Uterus (tissue), 4 donors: ENCODE data around the gene GSTA4. TPM values are rescaled to one million over a fixed set of nuclear protein-coding genes. Genes with fewer than 3 reads are reported as not detected.
"Not testable (repeated sequence)": the region's sequence is repeated elsewhere in the genome, so short reads cannot be mapped to it uniquely, and the experiment has no call there.

ENCODE experiments used
- DNase-seq, 2 donors: peaks; one replicate each; pipeline ENCODE4 v3.0.0-alpha.2; 2019 to 2020
- H3K27ac ChIP-seq, 2 donors: fragments of 200-600 bp; sonication (generic); 1 replicate in 1 of 2; 2 replicates in 1 of 2; pipeline ENCODE4 v1.5.1; 2016 to 2018
- H3K27me3 ChIP-seq, 2 donors: fragments of 200-600 bp; sonication (generic); one replicate each; pipeline ENCODE4 v1.5.1; 2018 to 2019; ENCODE audit warnings: control low read depth in 1 of 2
- H3K36me3 ChIP-seq, 2 donors: fragments of 200-600 bp; sonication (generic); one replicate each; pipeline ENCODE4 v1.5.1; 2019; ENCODE audit warnings: control low read depth in 1 of 2
- H3K4me1 ChIP-seq, 2 donors: fragments of 200-600 bp; sonication (generic); one replicate each; pipeline ENCODE4 v1.5.1; 2018 to 2019; ENCODE audit warnings: control low read depth in 1 of 2
- H3K4me3 ChIP-seq, 2 donors: fragments of 200-600 bp; sonication (generic); 1 replicate in 1 of 2; 2 replicates in 1 of 2; pipeline ENCODE4 v1.5.1; 2018 to 2019; ENCODE audit warnings: mild to moderate bottlenecking in 1 of 2
- H3K9me3 ChIP-seq, 2 donors: fragments of 200-600 bp; sonication (generic); one replicate each; pipeline ENCODE4 v1.5.1; 2019; ENCODE audit warnings: control low read depth in 1 of 2
- POLR2A ChIP-seq, 2 donors: fragments of 450-650 bp; IDR thresholded peaks; one replicate each; pipeline ENCODE4 v1.6.1; 2016; ENCODE audit warnings: antibody characterized with exemption in 2 of 2, mild to moderate bottlenecking in 1 of 2, moderate library complexity in 1 of 2
- intact Hi-C: fragments of 100-400 bp; cut with DNase I; formaldehyde crosslinking; loops from one replicate; pipeline ENCODE4 v1.15.1; 2023; ENCODE audit warnings: low total_unique reads
- total RNA-seq, 4 donors: library from RNA; depleted of rRNA in 3 of 4; stranded (reverse); fragments of >200 nt in 3 of 4; gene quantifications; one replicate each; pipeline versions ENCODE4 v1.1.0 to v1.2.4, GENCODE V29; 2014 to 2023
- TF ChIP-seq, protein P1 (sequence below), 4 experiments: fragments of 200-600 bp in 2 of 4; fragments of 450-650 bp in 2 of 4; sonication (generic) in 2 of 4; IDR thresholded peaks; one replicate each; pipeline ENCODE4 v1.5.1; 2016 to 2019; ENCODE audit warnings: antibody characterized with exemption in 4 of 4, mild to moderate bottlenecking in 2 of 4, moderate library complexity in 1 of 4
- donor health status: DM: yes; HTN: yes; CAD: no.

Gene GSTA4
- total RNA-seq = 10 to 100 TPM in 3 of 4 donors, 1 to 10 TPM in 1; 7.7 to 59.2 (median 23.0) TPM

GRCh38 chr6:52995089-52995912 lies at the start of gene GSTA4:
TSS of gene GSTA4 (minus strand) at chr6:52995284. CDS start at chr6:52994243, 1,041 bp downstream.
- intact Hi-C loops, H3K4me1 ChIP-seq, H3K36me3 ChIP-seq, H3K27me3 ChIP-seq, H3K9me3 ChIP-seq: not testable (repeated sequence)
- TF ChIP-seq, protein P1, sequence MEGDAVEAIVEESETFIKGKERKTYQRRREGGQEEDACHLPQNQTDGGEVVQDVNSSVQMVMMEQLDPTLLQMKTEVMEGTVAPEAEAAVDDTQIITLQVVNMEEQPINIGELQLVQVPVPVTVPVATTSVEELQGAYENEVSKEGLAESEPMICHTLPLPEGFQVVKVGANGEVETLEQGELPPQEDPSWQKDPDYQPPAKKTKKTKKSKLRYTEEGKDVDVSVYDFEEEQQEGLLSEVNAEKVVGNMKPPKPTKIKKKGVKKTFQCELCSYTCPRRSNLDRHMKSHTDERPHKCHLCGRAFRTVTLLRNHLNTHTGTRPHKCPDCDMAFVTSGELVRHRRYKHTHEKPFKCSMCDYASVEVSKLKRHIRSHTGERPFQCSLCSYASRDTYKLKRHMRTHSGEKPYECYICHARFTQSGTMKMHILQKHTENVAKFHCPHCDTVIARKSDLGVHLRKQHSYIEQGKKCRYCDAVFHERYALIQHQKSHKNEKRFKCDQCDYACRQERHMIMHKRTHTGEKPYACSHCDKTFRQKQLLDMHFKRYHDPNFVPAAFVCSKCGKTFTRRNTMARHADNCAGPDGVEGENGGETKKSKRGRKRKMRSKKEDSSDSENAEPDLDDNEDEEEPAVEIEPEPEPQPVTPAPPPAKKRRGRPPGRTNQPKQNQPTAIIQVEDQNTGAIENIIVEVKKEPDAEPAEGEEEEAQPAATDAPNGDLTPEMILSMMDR (IDR thresholded peaks at IDR 0.05) = peak; percentile 66 to 84 (median 76)
- TF ChIP-seq POLR2A (IDR thresholded peaks at IDR 0.05) = peak; percentile 69 to 84
- Histone ChIP-seq H3K27ac (peak within 1 kb of the TSS; percentile 94 to 98), H3K4me3 (peak within 1 kb of the TSS; percentile 66 to 90)
- peak; percentile 96 to 97 for DNase-seq

- no peak for DNase-seq
- TF ChIP-seq, protein P1 (IDR thresholded peaks at IDR 0.05) = no peak
- no peak for TF ChIP-seq POLR2A (IDR thresholded peaks at IDR 0.05)
- intact Hi-C loops = no loop called here
- Histone ChIP-seq H3K36me3 (no peaks in the 10 kb centered on the region), H3K4me3 (no peak overlapping the region), H3K27ac (no peak overlapping the region), H3K27me3 (no peaks in the 10 kb centered on the region), H3K9me3 (no peaks in the 10 kb centered on the region), H3K4me1 (no peaks in the 10 kb centered on the region)
Observed at GRCh38 chr6:53044572-53044971, 49.5 kb upstream of the GSTA4 start.

DNA sequence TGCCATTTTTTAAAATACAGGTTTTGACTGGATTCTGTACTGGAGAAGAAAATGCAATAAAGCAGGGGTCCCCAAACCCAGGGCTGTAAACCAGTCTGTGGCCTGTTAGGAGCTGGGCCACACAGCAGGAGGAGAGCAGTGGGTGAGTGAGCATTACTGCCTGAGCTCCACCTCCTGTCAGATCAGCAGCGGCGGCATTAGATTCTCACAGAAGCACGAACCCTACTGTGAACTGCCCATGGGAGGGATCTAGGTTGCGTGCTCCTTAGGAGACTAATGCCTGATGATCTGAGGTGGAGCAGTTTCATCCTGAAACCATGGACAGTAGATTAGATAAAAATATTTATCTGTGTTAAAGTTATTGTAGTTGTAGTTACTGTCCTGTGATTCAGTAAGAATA lies 49.0 kb upstream of the GSTA4 start:
- no peaks in the 10 kb centered on the region for H3K36me3 ChIP-seq
- H3K4me1 ChIP-seq = no peaks in the 10 kb centered on the region
- no peak overlapping the region for H3K4me3 ChIP-seq
- H3K27me3 ChIP-seq = no peaks in the 10 kb centered on the region
- intact Hi-C loops = no loop called here
- DNase-seq = no peak
- H3K9me3 ChIP-seq = no peaks in the 10 kb centered on the region
- no peak overlapping the region for H3K27ac ChIP-seq
- TF ChIP-seq, protein P1 (IDR thresholded peaks at IDR 0.05) = no peak
- no peak for TF ChIP-seq POLR2A (IDR thresholded peaks at IDR 0.05)

GRCh38 chr6:53043581-53043980 lies 48.5 kb upstream of the GSTA4 start:
- Histone ChIP-seq H3K27ac (no peak overlapping the region), H3K36me3 (no peaks in the 10 kb centered on the region), H3K27me3 (no peaks in the 10 kb centered on the region), H3K4me3 (no peak overlapping the region), H3K9me3 (no peaks in the 10 kb centered on the region), H3K4me1 (no peaks in the 10 kb centered on the region)
- no peak for DNase-seq
- intact Hi-C loops = no loop called here
- no peak for TF ChIP-seq POLR2A (IDR thresholded peaks at IDR 0.05)
- TF ChIP-seq, protein P1 (IDR thresholded peaks at IDR 0.05) = no peak

- no peak for TF ChIP-seq POLR2A (IDR thresholded peaks at IDR 0.05)
- TF ChIP-seq, protein P1 (IDR thresholded peaks at IDR 0.05) = no peak
- H3K36me3 ChIP-seq = no peaks in the 10 kb centered on the region
- H3K4me3 ChIP-seq = no peak overlapping the region
- H3K9me3 ChIP-seq = no peaks in the 10 kb centered on the region
- no peak overlapping the region for H3K27ac ChIP-seq
- intact Hi-C loops = no loop called here
- H3K4me1 ChIP-seq = no peaks in the 10 kb centered on the region
- no peak for DNase-seq
- H3K27me3 ChIP-seq = no peaks in the 10 kb centered on the region
Observed at GRCh38 chr6:53042112-53042511, 47.0 kb upstream of the GSTA4 start.
